Esophagus muscularis mucosa (tissue), 4 donors: ENCODE measurements around the gene FAM83F. TPM values are rescaled to one million over a fixed set of nuclear protein-coding genes. Genes with fewer than 3 reads are reported as not detected.

ENCODE experiments used
- DNase-seq: peaks from one replicate; pipeline ENCODE4 v3.0.0-alpha.2; 2017; ENCODE audit errors: extremely low spot score
- H3K27ac ChIP-seq, 4 donors: fragments of 200-600 bp; sonication (generic); replicated peaks in 1 of 4; 1 replicate in 3 of 4; 2 replicates in 1 of 4; pipeline ENCODE4 v1.5.1; 2016 to 2019; ENCODE audit warnings: mild to moderate bottlenecking in 1 of 4
- H3K27me3 ChIP-seq, 4 donors: fragments of 200-600 bp; sonication (generic); one replicate each; pipeline versions ENCODE4 v1.5.1 to v1.6.0; 2016 to 2019
- H3K36me3 ChIP-seq, 4 donors: fragments of 200-600 bp; sonication (generic); one replicate each; pipeline ENCODE4 v1.5.1; 2016 to 2019
- H3K4me1 ChIP-seq, 4 donors: fragments of 200-600 bp; sonication (generic); one replicate each; pipeline ENCODE4 v1.5.1; 2016 to 2019
- H3K4me3 ChIP-seq, 4 donors: fragments of 200-600 bp; sonication (generic); 1 replicate in 2 of 4; 2 replicates in 2 of 4; pipeline ENCODE4 v1.5.1; 2016 to 2019; ENCODE audit warnings: mild to moderate bottlenecking in 4 of 4, moderate library complexity in 1 of 4
- H3K9me3 ChIP-seq, 4 donors: fragments of 200-600 bp; sonication (generic); 1 replicate in 3 of 4; 2 replicates in 1 of 4; pipeline ENCODE4 v1.5.1; 2016 to 2019
- CTCF ChIP-seq, 3 experiments: fragments of 200-600 bp in 2 of 3; fragments of 450-650 bp in 1 of 3; sonication (generic) in 2 of 3; IDR thresholded peaks; one replicate each; pipeline ENCODE4 v1.5.1; 2017 to 2019; ENCODE audit warnings: antibody characterized with exemption in 3 of 3, mild to moderate bottlenecking in 2 of 3, moderate library complexity in 1 of 3
- EP300 ChIP-seq: sonication (generic); formaldehyde crosslinking; IDR thresholded peaks from one replicate; pipeline ENCODE4 v1.6.1; 2017; ENCODE audit warnings: antibody characterized with exemption
- POLR2A ChIP-seq: fragments of 450-650 bp; IDR thresholded peaks from one replicate; pipeline ENCODE4 v1.6.1; 2017; ENCODE audit warnings: antibody characterized with exemption, moderate library complexity, mild to moderate bottlenecking, low read depth
- POLR2AphosphoS5 ChIP-seq, 2 donors: sonication (generic); formaldehyde crosslinking; IDR thresholded peaks; one replicate each; pipeline ENCODE4 v1.6.1; 2017; ENCODE audit warnings: antibody characterized with exemption in 2 of 2
- WGBS: methylation state at CpG from one replicate; pipeline ENCODE4 v1.1.5; 2018; 5-methylcytosine and 5-hydroxymethylcytosine counted together
- intact Hi-C: fragments of 100-400 bp; cut with DNase I; formaldehyde crosslinking; loops from one replicate; pipeline ENCODE4 v1.15.1; 2023
- total RNA-seq, 4 donors: library from RNA; depleted of rRNA; stranded (reverse); fragments of >200 nt; gene quantifications; one replicate each; pipeline versions ENCODE4 v1.1.0 to v1.2.1, GENCODE V29; 2016

FAM83F gene
- total RNA-seq, 4 donors from 2014 or later, result 0.19 to 0.66 (median 0.41) TPM

GRCh38 chr22:39972641-39973040, 22.1 kb upstream of the FAM83F start:
- WGBS, result 59% methylated on average over 5 of the region's 5 CpGs
- intact Hi-C loops, result no loop called here
- Histone ChIP-seq H3K27ac (no peak overlapping the region), H3K36me3 (no peaks in the 10 kb centered on the region), H3K4me1 (peaks cover 8 to 23% (median 14%) of the 10 kb centered on the region in 4 donors), H3K9me3 (no peaks in the 10 kb centered on the region), H3K4me3 (no peak overlapping the region), H3K27me3 (peaks cover 0 to 90% (median 0%) of the 10 kb centered on the region in 4 donors)
- DNase-seq, result no peak
- TF ChIP-seq EP300 (no peak), CTCF (IDR thresholded peaks at IDR 0.05) (no peak), POLR2A (no peak), POLR2AphosphoS5 (IDR thresholded peaks at IDR 0.05) (no peak)

- TF ChIP-seq POLR2A (no peak), POLR2AphosphoS5 (IDR thresholded peaks at IDR 0.05) (no peak), EP300 (no peak), CTCF (IDR thresholded peaks at IDR 0.05) (no peak)
- intact Hi-C loops, result no loop called here
- Histone ChIP-seq H3K36me3 (no peaks in the 10 kb centered on the region), H3K27me3 (peaks cover 0 to 90% (median 0%) of the 10 kb centered on the region in 4 donors), H3K4me1 (peaks cover 3 to 13% (median 5%) of the 10 kb centered on the region in 4 donors), H3K9me3 (no peaks in the 10 kb centered on the region), H3K4me3 (no peak overlapping the region), H3K27ac (no peak overlapping the region)
- DNase-seq, result no peak
- 63% methylated on average over 5 of the region's 5 CpGs for WGBS
Measured at GRCh38 chr22:39973656-39974055, 21.1 kb upstream of the FAM83F start.

- peaks cover 0 to 9% (median 3%) of the 10 kb centered on the region in 4 donors for H3K4me1 ChIP-seq
- no peak for TF ChIP-seq POLR2AphosphoS5 (IDR thresholded peaks at IDR 0.05)
- TF ChIP-seq EP300, result no peak
- no peak for TF ChIP-seq CTCF (IDR thresholded peaks at IDR 0.05)
- TF ChIP-seq POLR2A, result no peak
- H3K27me3 ChIP-seq, result peaks cover 0 to 90% (median 0%) of the 10 kb centered on the region in 4 donors
- no peaks in the 10 kb centered on the region for H3K9me3 ChIP-seq
- no peak for DNase-seq
- H3K36me3 ChIP-seq, result no peaks in the 10 kb centered on the region
- intact Hi-C loops, result no loop called here
- H3K4me3 ChIP-seq, result no peak overlapping the region
- WGBS, result 86% methylated on average over 5 of the region's 5 CpGs
- no peak overlapping the region for H3K27ac ChIP-seq
Measured at GRCh38 chr22:39974065-39974464, 20.7 kb upstream of the FAM83F start.

- Histone ChIP-seq H3K27me3 (peaks cover 0 to 72% (median 0%) of the 10 kb centered on the region in 4 donors), H3K9me3 (no peaks in the 10 kb centered on the region), H3K4me3 (no peak overlapping the region), H3K27ac (no peak overlapping the region), H3K36me3 (no peaks in the 10 kb centered on the region), H3K4me1 (no peaks in the 10 kb centered on the region)
- intact Hi-C loops, result no loop called here
- TF ChIP-seq POLR2AphosphoS5 (IDR thresholded peaks at IDR 0.05) (no peak), EP300 (no peak)
- WGBS, result 86% methylated on average over 6 of the region's 6 CpGs
- no peak for DNase-seq
Measured at GRCh38 chr22:39979048-39979447, 15.7 kb upstream of the FAM83F start.

- Histone ChIP-seq H3K4me1 (no peaks in the 10 kb centered on the region), H3K27ac (no peak overlapping the region), H3K27me3 (peaks cover 0 to 71% (median 0%) of the 10 kb centered on the region in 4 donors), H3K9me3 (no peaks in the 10 kb centered on the region), H3K4me3 (no peak overlapping the region), H3K36me3 (no peaks in the 10 kb centered on the region)
- no peak for TF ChIP-seq EP300
- intact Hi-C loops, result no loop called here
- DNase-seq, result no peak
- WGBS, result 91% methylated on average over 5 of the region's 5 CpGs
Measured at GRCh38 chr22:39979458-39979857, 15.3 kb upstream of the FAM83F start.

- H3K4me1 ChIP-seq, result no peaks in the 10 kb centered on the region
- H3K27me3 ChIP-seq, result peaks cover 0 to 64% (median 0%) of the 10 kb centered on the region in 4 donors
- H3K9me3 ChIP-seq, result no peaks in the 10 kb centered on the region
- no peak overlapping the region for H3K27ac ChIP-seq
- no peak for DNase-seq
- WGBS, result 79% methylated on average over 6 of the region's 6 CpGs
- H3K4me3 ChIP-seq, result no peak overlapping the region
- H3K36me3 ChIP-seq, result no peaks in the 10 kb centered on the region
- no peak for TF ChIP-seq POLR2A
- no peak for TF ChIP-seq POLR2AphosphoS5 (IDR thresholded peaks at IDR 0.05)
- TF ChIP-seq CTCF (IDR thresholded peaks at IDR 0.05), result no peak
- TF ChIP-seq EP300, result no peak
- intact Hi-C loops, result no loop called here
Measured at GRCh38 chr22:39980596-39980995, 14.2 kb upstream of the FAM83F start.
